Activated T-helper 1 cell treated with anti-CD3 and anti-CD28 coated beads, Interleukin-2, amount 50 U/mL, for 16 hours (primary cell): ENCODE data around the gene DMAC1.
A peak's percentile ranks its signal among the peaks of the same experiment; 100 is the strongest.

Source experiments
- DNase-seq, 2 donors: peaks; one replicate each; pipeline ENCODE4 v3.0.0-alpha.2; 2020; ENCODE audit warnings: low read depth in 1 of 2, low spot score in 1 of 2

Gene DMAC1, protein sequence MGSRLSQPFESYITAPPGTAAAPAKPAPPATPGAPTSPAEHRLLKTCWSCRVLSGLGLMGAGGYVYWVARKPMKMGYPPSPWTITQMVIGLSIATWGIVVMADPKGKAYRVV

DNA sequence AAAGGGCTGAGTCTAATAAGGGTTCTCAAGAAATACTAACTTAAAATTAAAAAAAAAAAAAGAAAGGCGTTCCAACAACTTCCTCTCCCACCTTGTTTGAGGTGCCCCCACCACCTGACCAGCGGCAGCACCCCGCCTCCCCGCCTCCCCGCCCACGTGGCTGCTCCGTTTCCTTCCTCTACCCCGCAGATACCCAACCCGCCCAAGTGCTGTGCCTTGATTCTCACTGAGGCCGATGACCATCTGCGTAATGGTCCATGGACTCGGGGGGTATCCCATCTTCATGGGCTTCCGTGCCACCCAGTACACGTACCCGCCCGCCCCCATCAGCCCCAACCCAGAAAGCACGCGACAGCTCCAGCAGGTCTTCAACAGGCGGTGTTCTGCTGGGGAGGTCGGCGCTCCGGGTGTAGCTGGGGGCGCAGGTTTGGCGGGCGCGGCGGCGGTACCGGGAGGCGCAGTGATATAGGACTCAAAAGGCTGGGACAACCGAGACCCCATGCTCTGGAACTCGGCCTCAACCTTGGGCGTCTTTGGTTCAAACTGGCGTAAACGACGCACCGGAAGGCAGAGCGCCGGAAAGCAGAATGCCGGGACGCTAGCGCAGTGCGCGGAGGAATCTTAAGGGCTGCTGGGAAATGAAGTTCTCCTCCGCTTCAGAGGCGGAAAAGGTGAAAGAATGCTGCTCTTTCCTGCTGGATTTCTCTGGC lies at the start of gene DMAC1:
Gene DMAC1 (minus strand): TSS at position 545 of the 710 bp plus-strand sequence. CDS start 44 bp downstream, at position 501.
- DNase-seq: peak; percentile 35 to 52

DNA sequence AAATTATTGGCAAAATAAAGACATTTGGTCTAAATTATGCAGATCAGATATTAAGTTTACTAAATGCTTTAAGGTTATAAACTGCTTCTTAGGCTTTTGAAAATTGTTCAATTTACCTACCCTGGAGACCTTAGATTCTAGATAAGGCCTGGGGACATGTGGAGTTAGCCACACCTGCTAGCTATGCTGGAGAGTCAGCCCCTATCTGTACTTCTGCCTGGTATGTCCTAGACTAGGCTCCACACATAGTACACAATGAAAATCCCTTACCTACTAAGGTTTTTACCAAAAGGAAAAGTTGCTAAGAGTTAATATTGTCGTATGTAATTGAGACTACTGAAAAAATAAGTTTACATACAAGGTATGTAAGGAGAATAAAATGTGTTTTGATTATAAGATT lies 49.8 kb upstream of the DMAC1 start:
- DNase-seq: no peak

DNA sequence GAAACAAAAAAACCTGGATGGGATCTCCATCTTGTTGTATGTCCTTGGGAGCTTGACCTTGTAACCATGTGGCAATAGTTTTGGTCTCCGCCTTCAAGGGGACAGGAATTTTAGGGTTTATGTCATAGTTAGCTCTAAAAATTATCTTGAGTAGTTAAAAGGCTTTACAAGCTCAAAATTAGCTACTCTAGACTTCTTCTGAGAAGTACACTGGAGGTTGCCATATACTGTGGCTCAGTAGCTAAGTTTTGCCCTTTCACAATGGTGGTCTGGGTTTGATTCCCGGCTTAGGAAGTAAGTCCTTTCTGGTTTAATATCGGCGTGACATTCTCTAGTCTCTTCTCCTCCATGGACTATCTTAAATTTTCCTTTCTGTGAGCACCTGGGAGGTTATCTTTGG lies 48.9 kb upstream of the DMAC1 start:
- DNase-seq: no peak

DNA sequence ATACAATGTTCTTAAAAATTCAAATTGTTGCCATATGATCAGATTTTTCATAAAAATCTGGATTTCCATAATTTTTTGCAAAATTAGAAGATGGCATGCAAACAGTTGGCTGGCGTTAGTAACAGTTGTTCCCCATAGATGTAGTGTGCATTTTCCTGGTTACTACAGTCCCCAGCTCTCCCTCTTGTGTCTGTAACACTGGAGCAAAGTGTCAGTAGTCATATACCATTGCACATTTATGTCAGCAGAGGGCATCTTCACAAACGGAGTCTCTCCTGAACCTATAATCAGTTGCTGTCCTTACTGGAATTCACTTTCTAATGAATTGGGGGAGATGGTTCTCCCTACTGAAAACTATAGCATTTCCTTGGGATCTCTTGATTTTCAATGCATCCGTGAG lies 44.7 kb upstream of the DMAC1 start:
- no peak for DNase-seq

DNA sequence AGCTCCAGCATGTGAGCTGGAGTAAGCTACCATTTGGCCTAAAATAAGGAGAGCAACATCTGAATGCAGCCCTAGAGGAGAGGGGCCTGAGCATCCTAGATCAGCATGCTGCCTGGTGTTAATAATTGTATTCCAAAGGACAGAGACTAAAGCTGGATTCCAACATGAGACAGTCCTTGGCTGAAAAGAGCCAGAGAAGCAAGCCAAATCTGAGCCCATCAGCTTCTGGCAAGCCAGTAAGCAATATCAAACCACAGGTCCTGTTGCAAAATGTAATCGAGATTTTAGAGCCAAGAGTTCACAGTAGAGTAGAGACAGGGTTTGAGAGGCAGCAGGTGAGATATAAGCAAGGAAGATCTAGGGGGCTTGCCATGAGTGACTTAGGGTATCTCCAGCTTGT lies 42.3 kb upstream of the DMAC1 start:
- DNase-seq: no peak

DNA sequence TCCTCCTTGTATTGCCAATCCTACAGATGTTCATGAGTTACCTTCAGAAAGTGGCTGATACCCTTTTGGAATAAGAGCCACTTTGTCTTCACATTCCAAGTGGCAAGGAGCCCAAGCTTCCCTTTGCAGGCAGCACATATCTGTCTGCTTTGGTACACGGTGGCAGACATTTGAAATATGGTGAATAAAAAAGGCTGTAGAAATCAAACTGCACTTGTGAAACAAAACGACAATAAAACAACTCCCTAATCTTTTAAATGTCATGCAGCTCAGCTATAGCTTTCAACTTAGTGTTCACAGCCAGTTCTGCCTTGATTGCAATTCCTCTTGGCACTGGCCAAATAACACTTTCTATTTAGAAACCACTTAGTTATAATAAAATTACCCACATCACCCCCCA lies 35.0 kb upstream of the DMAC1 start:
- no peak for DNase-seq

DNA sequence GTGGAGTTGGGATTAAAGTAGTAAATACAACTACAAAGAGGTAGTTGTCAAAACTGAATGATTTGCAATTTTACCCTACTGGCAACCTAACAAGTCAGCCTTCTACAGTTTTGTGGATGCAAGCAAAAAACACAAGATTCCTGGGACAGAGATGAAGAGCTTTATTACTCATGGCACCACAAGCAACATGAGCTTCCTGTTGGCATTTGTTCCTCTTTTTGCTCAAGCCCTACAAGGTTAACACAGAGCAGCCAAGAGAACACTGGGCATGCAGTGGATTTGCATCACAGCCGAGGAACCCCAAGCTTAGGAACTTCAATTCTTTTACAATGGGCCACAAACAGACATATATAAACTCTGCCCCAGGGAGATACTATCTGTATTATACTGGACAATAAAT lies 28.8 kb upstream of the DMAC1 start:
- no peak for DNase-seq

DNA sequence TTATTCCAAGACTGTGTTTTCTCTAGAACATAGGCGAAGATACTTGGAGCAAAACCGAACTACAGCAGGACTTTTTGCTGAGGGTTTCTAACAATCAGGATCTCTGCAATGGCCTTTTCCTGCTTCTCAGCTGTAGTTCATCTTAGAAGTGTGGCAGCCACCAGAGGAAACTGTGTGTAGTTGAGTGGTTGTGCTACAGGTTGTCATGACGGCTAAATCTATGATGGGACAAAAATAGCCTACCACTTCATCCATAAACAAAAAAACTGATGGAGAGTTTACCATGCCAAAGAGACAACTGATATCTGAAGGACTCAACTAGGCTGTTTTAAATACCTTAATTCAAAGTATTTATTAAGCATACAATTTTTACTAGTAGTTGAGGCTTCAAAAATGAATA lies 28.2 kb upstream of the DMAC1 start:
- no peak for DNase-seq

DNA sequence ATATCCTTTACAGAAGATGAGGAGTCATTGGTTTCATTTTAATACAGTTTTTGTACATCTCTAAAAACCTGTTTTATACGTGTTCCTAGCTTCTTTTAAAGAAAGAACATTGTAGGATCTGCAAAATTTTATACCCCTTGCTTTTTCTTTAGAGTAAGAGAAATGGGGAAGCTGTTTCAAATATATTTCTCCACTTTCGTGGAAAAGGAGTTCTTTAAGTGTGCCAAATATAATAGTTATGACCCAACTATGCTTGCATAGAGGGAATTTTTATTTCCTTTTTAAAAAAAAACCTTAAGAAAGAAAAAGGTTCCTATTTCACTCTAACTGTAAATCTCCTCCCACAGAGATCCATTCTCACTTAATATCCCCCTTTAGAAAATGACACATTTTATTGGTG lies 27.5 kb upstream of the DMAC1 start:
- DNase-seq: no peak

DNA sequence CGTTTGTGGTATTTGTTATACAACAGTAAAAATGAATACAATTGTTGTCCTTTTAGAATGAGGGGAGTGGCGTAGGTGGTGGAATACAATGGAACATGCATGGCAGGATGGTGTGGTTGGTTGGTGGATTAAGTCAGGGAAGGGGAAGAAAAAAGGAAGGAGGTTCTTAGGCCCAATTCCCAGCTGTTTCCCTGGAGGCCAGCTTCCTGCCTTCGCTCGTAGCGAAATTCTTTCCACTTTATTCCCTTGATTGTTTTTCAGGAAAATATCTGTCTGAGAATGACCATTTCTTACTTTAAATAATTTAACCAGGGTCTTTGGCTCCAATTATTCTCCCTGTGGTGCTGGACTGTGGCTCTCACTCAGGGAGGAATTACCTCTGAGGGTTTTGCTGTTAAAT lies 24.1 kb upstream of the DMAC1 start:
- no peak for DNase-seq

DNA sequence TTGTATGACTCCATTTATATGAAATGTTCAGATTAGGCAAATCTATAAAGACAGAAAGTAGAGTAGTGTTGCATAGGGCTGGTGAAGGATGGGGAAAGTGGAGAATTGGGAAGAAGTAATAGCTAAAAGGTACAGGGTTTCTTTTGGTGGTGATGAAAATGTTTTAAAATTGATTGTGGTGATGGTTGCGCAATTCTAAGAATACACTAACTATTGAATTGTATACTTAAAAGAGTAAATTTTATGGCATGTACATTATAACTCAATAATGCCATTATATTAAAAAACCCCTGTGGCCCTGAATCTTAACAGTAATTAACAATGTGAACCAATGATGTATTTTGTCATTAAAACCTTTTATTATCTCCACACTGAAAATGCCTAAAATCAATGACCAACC lies 20.4 kb upstream of the DMAC1 start:
- no peak for DNase-seq

DNA sequence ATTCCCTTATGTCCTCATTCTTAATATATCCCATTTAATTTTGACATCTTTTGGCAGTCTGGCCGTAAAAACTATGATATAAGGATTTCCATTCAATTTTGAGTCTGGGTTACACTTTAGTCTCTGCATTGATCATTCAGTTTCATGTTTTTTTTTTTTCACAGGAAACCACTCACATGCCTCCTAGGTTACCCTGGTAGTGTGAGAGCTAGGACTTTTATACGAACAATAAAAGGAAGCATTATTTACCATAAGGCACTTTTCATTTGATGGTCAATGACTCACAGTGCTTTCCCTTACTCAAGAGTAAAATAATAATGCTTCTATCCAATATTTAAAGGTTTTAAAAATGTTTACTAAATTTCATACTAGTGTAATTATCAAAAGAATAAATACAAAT lies 16.4 kb upstream of the DMAC1 start:
- no peak for DNase-seq

DNA sequence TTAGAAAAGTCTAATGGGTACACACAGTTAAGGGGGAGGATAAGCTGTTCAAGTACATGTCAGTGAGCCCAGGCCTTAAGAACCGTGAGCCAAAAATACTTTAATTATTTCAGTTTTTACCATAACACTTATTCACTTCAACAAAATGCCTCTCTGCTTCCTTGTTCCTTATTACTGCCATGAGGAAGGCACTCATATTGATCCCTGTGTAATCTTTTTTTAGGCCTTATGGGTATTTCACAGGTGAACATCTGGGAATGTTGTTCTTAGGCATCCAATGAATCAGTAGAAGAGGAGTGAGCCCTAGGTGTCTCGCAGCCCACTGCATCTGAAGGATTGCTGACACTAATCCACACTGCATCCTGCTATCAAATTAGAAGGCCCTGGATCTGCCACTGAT lies 13.5 kb upstream of the DMAC1 start:
- no peak for DNase-seq

DNA sequence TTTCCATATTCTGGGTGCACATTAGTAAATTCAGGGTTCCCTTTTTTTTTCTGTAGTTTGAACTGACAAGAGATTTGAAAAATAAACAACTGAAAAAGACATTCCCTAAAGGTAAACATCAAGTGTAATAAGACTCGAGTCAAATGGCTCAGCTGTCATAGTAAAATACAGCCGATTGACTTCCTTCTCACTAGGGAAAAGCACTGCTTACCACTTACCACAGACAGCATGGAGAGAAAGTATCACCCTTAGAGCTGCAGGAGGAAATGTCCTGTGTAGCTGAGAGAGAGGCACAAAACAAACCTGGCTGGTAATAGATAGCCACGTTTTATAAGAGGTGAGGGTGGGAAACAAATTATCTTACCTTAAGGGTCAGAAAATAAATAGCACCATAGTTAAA lies 12.1 kb upstream of the DMAC1 start:
- no peak for DNase-seq

DNA sequence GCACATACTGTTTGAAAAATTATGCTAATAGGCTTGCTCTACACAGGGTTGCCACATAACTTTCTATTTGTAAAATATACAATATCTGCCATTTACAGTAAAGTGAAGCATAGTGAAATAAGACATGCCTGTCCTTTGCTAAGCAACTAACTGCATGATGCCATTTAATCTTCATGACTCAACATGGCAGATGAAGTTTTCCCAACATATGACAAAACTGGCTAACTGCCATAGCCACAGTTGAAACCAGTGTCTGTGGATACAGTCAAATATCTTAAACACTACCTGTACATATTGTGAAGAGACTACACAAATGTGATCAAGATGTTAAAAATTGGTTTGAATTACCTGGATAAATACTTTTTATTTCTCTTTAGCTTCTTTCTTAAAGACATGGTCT lies 3.1 kb upstream of the DMAC1 start:
- DNase-seq: no peak

DNA sequence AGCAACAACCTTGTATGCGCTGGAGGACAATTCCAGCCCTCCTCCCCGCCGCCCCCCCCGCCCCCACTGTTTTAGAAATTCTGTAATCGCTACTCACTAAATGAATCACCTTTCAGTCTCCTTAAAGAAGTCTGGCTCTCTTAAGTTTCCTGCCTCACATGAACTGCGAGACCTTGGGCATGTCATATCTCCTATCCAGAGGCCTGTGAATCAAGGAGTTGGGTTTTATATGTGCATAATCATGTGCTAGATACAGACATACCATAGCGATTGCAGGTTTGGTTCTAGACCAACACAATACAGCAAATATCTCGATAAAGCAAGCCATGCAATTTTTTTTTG lies 337 bp upstream of the DMAC1 start:
- DNase-seq: no peak

DNA sequence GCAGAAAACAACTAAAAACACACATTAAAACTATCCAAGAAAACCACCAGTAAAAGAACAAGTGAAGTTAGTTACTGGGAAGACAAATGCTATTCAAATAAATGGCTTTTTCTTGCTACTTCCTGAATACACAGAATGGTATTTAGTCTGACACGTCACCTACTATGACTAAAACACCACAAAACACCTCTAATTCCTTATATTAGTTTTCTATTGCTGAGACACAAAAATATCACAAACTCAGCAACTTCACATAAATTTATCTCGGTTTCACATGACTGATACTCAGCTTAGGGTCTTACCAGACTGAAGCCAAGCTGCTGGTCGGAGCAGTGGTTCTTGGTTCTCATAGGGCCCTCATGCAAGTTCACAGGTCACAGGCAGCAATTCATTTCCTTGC lies 5.4 kb downstream of the DMAC1 start:
- DNase-seq: no peak

DNA sequence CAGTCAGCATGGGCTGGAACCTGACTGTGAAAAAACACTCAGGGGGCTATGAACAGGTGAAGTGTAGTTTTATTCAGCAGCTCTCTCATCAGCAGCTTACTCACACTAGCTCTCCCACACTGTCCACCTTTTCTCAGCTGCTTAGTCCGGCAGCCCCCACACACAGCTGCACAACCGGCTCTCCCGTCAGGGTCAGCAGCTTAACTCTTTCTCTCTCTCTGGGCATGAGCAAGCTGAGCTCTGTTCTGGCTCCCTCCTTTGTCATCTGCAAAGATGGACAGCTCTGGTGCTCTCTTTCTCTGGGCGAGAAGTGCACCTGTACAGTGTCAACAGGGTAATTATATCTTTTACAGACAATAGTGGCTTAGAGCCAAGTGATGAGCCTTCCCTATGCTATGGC lies 8.2 kb downstream of the DMAC1 start:
- DNase-seq: no peak

DNA sequence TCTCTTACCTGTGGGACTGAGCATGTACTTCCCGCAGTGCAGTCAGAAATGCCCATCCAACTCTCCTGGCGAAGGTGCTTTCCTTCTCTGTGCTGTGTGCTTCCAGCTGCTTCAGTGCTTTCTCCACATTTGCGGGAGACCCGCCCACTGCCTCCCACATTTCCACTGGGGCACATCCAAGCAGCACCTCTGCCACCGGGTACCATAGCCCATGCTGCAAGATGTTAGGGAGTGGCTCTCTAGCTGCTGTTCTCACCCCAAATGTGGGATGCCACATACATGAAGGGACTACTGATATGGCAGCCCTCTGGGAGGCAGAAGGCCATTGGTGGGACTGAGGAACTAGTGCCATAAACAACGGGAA lies 8.8 kb downstream of the DMAC1 start:
- DNase-seq: no peak

DNA sequence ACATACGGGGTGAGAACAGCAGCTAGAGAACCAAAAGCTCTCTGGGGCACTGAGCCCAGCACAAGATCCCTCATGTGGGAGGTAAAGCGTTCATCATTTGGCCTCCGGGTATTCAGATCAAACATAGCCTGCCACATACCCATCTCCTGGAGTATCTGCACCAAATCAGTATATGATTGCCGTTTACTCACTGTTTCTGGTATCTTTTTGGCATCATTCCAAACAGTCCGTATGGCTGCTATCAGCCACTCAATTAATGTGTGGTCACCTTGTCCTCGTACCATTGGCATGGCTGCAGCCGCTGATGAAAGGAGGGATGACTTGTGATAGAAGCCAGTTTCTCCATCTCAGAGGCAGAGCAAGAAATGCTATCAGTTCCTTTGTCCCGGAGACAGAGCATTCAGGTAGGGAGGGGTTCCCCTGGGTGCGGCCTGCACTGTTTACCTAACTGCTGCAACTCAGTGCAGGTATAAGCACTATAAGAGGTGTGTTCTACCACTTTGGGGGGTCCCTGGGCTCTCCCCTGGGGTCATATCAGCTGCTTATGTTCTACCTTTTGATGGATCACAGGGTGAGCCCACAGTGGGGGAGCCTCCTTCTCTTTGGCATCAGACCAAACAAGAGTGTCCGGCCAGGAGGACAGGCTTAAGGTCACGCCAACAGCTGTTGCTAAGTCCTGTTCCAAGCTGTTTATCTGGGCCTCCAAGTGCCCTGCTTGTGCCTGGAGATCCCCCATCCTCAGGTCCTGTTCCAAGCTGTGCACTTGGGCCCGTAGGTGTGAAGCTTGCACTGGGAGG lies 9.4 kb downstream of the DMAC1 start:
- no peak for DNase-seq

DNA sequence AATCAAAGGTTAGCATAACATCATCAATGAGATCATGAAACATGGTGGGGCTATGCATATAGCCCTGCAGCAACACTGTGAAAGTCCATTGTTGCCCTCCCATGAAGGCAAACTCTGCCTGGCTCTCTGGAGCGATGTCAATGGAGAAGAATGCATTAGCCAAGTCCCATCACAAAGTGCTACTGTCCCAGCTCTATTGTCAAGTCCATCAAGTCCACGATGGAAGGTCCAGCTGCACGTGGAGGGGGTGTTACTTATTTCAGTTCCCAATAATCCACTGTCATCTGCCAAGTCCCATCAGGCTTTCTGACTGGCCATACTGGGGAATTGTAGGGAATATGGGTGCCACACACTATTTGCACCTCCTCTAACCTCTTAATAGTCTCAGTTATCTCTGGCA lies 10.8 kb downstream of the DMAC1 start:
- DNase-seq: no peak

DNA sequence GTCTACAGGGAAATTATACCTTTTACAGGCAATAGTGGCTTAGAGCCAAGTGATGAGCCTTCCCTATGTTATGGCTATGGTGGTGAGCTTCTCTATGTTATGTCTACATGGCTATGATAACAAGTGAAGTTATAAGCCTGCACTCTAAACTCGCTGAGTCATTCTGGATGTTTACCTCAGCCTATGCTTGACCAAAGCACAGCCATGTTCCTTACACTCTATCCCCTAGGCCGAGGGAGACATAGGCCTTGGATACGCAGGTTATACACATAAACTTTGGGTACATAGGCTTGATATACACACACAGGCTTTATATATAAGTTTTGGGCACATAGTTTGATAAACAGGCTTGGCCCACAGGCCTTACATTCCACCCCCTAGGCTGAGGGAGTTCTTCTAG lies 13.8 kb downstream of the DMAC1 start:
- no peak for DNase-seq

DNA sequence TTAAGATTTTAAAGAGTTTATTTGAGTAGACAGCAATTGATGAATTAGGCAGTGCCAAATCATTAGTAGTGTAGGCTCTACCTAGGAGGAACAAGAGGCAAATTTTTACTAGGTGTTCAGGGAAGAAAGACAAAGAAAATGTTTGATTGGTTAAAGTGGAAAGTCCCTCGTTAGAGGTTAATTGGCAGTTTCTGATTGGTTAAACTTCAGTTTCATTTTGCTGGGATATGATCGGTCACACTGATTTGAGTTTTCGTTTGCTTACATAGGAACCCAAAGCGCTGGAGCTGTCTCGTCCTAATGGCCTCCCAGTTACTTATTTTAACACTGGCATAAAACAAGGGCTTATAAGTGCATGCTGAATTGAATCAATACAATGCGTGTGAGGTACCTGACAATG lies 15.1 kb downstream of the DMAC1 start:
- no peak for DNase-seq
